ENCODE measurements around the gene PLXNA4. TPM values are rescaled to one million over a fixed set of nuclear protein-coding genes. Genes with fewer than 3 reads are reported as not detected.

Gene PLXNA4
- total and polyA plus RNA-seq, 2 experiments from 2014 or later, result 7.3 to 33.3 TPM

GRCh38 chr7:132407764-132408163, 168.5 kb downstream of the PLXNA4 start:
- no peak overlapping the region for H3K4me3 ChIP-seq
- H3K9me3 ChIP-seq (ENCODE audit: low read depth), result no peaks in the 10 kb centered on the region
- no peak overlapping the region for H3K27ac ChIP-seq
- no peaks in the 10 kb centered on the region for H3K36me3 ChIP-seq
- H3K4me1 ChIP-seq (ENCODE audit: low read depth), result peaks cover 36% of the 10 kb centered on the region
- H3K27me3 ChIP-seq, result no peaks in the 10 kb centered on the region
- TF ChIP-seq, protein P1, sequence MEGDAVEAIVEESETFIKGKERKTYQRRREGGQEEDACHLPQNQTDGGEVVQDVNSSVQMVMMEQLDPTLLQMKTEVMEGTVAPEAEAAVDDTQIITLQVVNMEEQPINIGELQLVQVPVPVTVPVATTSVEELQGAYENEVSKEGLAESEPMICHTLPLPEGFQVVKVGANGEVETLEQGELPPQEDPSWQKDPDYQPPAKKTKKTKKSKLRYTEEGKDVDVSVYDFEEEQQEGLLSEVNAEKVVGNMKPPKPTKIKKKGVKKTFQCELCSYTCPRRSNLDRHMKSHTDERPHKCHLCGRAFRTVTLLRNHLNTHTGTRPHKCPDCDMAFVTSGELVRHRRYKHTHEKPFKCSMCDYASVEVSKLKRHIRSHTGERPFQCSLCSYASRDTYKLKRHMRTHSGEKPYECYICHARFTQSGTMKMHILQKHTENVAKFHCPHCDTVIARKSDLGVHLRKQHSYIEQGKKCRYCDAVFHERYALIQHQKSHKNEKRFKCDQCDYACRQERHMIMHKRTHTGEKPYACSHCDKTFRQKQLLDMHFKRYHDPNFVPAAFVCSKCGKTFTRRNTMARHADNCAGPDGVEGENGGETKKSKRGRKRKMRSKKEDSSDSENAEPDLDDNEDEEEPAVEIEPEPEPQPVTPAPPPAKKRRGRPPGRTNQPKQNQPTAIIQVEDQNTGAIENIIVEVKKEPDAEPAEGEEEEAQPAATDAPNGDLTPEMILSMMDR (IDR thresholded peaks at IDR 0.05; ENCODE audit: low read depth, low read length), result no peak
- DNase-seq (ENCODE audit: low read depth in 1 of 2, low spot score in 1 of 2), result peak in 1 of 2 donors; percentile 74

- TF ChIP-seq, protein P1 (IDR thresholded peaks at IDR 0.05; ENCODE audit: low read depth, low read length), result no peak
- H3K27ac ChIP-seq, result no peak overlapping the region
- no peak overlapping the region for H3K4me3 ChIP-seq
- no peak for DNase-seq (ENCODE audit: low read depth in 1 of 2, low spot score in 1 of 2)
- H3K27me3 ChIP-seq, result no peaks in the 10 kb centered on the region
- H3K36me3 ChIP-seq, result no peaks in the 10 kb centered on the region
- peaks cover 43% of the 10 kb centered on the region for H3K4me1 ChIP-seq (ENCODE audit: low read depth)
- H3K9me3 ChIP-seq (ENCODE audit: low read depth), result no peaks in the 10 kb centered on the region
Observed at GRCh38 chr7:132406039-132406438, 170.2 kb downstream of the PLXNA4 start.

- DNase-seq (ENCODE audit: low read depth in 1 of 2, low spot score in 1 of 2), result no peak
- no peak overlapping the region for H3K27ac ChIP-seq
- no peak overlapping the region for H3K4me3 ChIP-seq
- no peaks in the 10 kb centered on the region for H3K9me3 ChIP-seq (ENCODE audit: low read depth)
- H3K27me3 ChIP-seq, result no peaks in the 10 kb centered on the region
- H3K4me1 ChIP-seq (ENCODE audit: low read depth), result peaks cover 46% of the 10 kb centered on the region
- TF ChIP-seq, protein P1 (IDR thresholded peaks at IDR 0.05; ENCODE audit: low read depth, low read length), result no peak
- H3K36me3 ChIP-seq, result no peaks in the 10 kb centered on the region
Observed at GRCh38 chr7:132404261-132404660, 172.0 kb downstream of the PLXNA4 start.

DNA sequence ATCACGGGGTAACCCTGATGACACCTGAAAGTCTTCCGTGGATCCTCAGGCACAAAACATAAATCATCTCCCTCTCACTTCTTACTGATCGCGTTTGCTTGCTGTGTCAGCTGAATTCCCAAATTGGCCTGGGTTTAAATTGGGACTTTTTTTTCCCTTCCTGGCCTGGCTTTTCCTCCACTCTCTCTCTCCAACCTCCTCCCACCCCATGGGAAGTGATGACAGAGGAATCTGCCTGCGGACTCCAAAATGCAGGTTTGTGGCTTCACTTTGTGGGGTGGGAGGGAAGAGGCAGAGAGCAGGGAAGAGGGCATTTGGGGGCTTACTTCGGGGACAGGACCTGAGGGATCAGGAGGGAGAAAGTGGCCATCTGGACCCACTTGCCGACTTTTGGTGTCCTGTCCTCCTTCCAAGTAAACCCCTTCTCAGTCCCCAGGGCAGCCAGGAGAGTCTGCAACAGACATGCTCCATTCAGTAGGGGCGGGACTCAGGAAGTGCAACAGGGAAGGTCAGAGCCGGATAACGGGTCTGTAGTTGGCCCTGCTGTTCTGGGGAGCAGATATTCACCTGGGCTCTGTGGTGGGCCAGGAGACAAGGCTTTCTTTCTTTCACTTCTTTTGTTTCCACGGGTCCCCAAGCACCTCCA, 172.7 kb downstream of the PLXNA4 start:
- Histone ChIP-seq H3K36me3 (no peaks in the 10 kb centered on the region), H3K9me3 (ENCODE audit: low read depth) (no peaks in the 10 kb centered on the region), H3K4me3 (no peak overlapping the region), H3K27ac (peak overlapping the region; percentile 79), H3K4me1 (ENCODE audit: low read depth) (peaks cover 53% of the 10 kb centered on the region), H3K27me3 (no peaks in the 10 kb centered on the region)
- no peak for DNase-seq (ENCODE audit: low read depth in 1 of 2, low spot score in 1 of 2)
- TF ChIP-seq, protein P1 (IDR thresholded peaks at IDR 0.05; ENCODE audit: low read depth, low read length), result no peak

GRCh38 chr7:132402751-132403245, 173.5 kb downstream of the PLXNA4 start:
- peak in 1 of 2 donors; percentile 75 for DNase-seq (ENCODE audit: low read depth in 1 of 2, low spot score in 1 of 2)
- H3K36me3 ChIP-seq, result no peaks in the 10 kb centered on the region
- no peaks in the 10 kb centered on the region for H3K27me3 ChIP-seq
- peaks cover 61% of the 10 kb centered on the region for H3K4me1 ChIP-seq (ENCODE audit: low read depth)
- TF ChIP-seq, protein P1 (IDR thresholded peaks at IDR 0.05; ENCODE audit: low read depth, low read length), result no peak
- no peak overlapping the region for H3K4me3 ChIP-seq
- H3K9me3 ChIP-seq (ENCODE audit: low read depth), result no peaks in the 10 kb centered on the region
- peak overlapping the region; percentile 79 for H3K27ac ChIP-seq
